Large intestine (tissue), 3 donors: Measurements from ENCODE around the gene RANBP3. TPM values are rescaled to one million over a fixed set of nuclear protein-coding genes. Genes with fewer than 3 reads are reported as not detected.

Source experiments
- DNase-seq, 2 donors: peaks; one replicate each; pipeline versions ENCODE4 v3.0.0 to v3.0.0-alpha.2; 2013
- H3K27ac ChIP-seq: one replicate; pipeline ENCODE4 v1.5.1; 2013; ENCODE audit warnings: low read length
- H3K27me3 ChIP-seq: 2 replicates; pipeline ENCODE4 v1.6.1; 2013; ENCODE audit warnings: low read length; ENCODE audit not compliant: control insufficient read depth, insufficient read depth
- H3K36me3 ChIP-seq: 2 replicates; pipeline ENCODE4 v1.6.1; 2013; ENCODE audit warnings: low read length; ENCODE audit not compliant: control insufficient read depth, insufficient read depth
- H3K4me1 ChIP-seq: one replicate; pipeline ENCODE4 v1.6.1; 2013; ENCODE audit warnings: low read length; ENCODE audit not compliant: control insufficient read depth, insufficient read depth
- H3K4me3 ChIP-seq: one replicate; pipeline ENCODE4 v1.5.1; 2013; ENCODE audit warnings: low read length
- H3K9me3 ChIP-seq: one replicate; pipeline ENCODE4 v1.6.1; 2013; ENCODE audit warnings: mild to moderate bottlenecking, low read depth, low read length, moderate library complexity; ENCODE audit not compliant: control insufficient read depth
- WGBS: methylation state at CpG from one replicate; pipeline ENCODE4 v1.1.5; 2013; ENCODE audit warnings: low lambda C conversion rate; ENCODE audit not compliant: insufficient coverage; 5-methylcytosine and 5-hydroxymethylcytosine counted together
- polyA plus RNA-seq: library from polyadenylated mRNA; unstranded; fragments of 120-200 nt; gene quantifications from one replicate; pipeline ENCODE4 v1.2.1, GENCODE V29; 2013

The RANBP3 gene
- polyA plus RNA-seq, 1 donor: 53.3 TPM

DNA sequence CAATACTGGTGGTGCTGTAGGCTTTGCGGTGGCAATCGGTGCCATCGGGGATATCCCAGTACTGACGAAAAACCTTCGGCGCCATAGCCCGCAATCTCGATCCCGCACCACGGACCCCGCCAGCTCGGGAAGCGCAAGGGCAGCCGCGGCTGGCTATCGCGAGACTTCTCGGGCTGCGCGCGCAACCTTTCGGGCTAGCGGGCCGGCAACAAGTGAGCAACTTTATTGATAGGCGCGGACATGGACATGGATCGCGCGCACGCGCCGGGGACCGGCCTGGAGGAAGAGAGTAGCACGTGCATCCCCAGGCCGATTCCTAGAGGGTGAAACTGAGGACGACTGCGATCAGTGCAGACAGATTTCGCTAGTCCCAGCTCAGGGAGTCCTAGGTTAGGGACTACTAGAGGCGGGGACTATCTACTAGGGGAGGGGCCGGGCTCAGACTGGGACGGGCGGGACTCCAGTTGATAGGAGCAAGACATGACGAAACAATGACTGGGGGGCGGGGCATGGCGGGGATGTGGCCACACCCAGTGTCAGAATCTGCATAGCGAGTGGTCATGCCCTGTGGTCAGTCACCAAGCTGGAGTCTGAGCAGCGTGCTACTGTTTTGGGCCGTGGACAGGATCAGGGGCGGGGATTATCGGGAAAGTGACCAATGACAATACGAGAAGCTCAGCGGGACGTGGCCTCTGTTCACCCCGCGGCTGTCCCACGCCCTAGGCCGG is 74.2 kb downstream of the RANBP3 start, which contains the start of gene NDUFA11:
Gene NDUFA11 (minus strand): TSS at position 167 of the 728 bp plus-strand sequence. CDS start 82 bp downstream, at position 85.
- Histone ChIP-seq H3K9me3 (no peaks in the 10 kb centered on the region), H3K4me1 (peaks cover 15% of the 10 kb centered on the region), H3K4me3 (peak within 1 kb of the TSS; percentile 99), H3K27me3 (no peaks in the 10 kb centered on the region), H3K27ac (peak within 1 kb of the TSS; percentile 93), H3K36me3 (peaks cover 16% of the 10 kb centered on the region)
- no CpG with 5 or more reads among the region's 57 CpGs for WGBS
- peak; percentile 97 to 99 for DNase-seq

DNA sequence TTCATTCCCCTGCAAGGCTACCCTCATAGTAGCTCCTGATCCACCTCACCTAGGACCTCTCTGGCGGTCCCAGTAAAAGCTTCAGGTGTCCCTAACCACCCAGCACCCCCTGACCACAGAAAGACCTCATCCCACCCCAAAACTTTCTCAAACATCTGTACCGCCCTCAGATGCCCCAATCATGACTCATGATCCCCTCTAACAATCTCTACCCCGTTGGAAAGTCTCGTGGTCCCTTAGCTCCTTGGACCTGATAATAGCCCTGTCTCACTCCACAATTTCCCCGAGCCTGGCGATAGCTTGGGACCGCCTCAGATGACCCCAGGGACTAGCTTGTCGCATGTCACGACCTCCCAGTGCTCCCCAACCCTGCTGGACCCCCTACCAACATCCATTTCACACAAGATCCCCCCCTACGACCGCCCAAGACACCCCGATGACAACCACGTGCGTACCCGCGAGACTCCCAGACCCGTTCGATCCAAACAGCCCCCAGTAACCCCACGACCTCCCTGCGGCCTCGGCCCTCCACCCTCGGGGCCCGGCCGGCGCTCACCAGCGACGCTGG is 74.8 kb downstream of the RANBP3 start:
- Histone ChIP-seq H3K4me1 (peaks cover 15% of the 10 kb centered on the region), H3K27me3 (no peaks in the 10 kb centered on the region), H3K27ac (peak overlapping the region; percentile 93), H3K9me3 (no peaks in the 10 kb centered on the region), H3K36me3 (peaks cover 18% of the 10 kb centered on the region), H3K4me3 (peak overlapping the region; percentile 99)
- no CpG with 5 or more reads among the region's 27 CpGs for WGBS
- DNase-seq: peak in 1 of 2 donors; percentile 56

- 100% methylated on average over 4 of the region's 8 CpGs for whole genome bisulfite sequencing
- no peak overlapping the region for H3K27ac ChIP-seq
- DNase-seq: no peak
- H3K27me3 ChIP-seq: no peaks in the 10 kb centered on the region
- peaks cover 29% of the 10 kb centered on the region for H3K36me3 ChIP-seq
- no peak overlapping the region for H3K4me3 ChIP-seq
- H3K4me1 ChIP-seq: peaks cover 15% of the 10 kb centered on the region
- no peaks in the 10 kb centered on the region for H3K9me3 ChIP-seq
Observed at GRCh38 chr19:5900976-5901375, 77.0 kb downstream of the RANBP3 start.

GRCh38 chr19:5899728-5900526 is 78.0 kb downstream of the RANBP3 start:
- 80% methylated on average over 1 of the region's 13 CpGs for WGBS

GRCh38 chr19:5897189-5897969 is 80.6 kb downstream of the RANBP3 start:
- Histone ChIP-seq H3K9me3 (no peaks in the 10 kb centered on the region), H3K4me1 (peaks cover 3% of the 10 kb centered on the region), H3K36me3 (peaks cover 42% of the 10 kb centered on the region), H3K27me3 (peaks cover 1% of the 10 kb centered on the region), H3K4me3 (no peak overlapping the region), H3K27ac (no peak overlapping the region)
- DNase-seq: no peak
- no CpG with 5 or more reads among the region's 30 CpGs for WGBS

More at GRCh38 chr19:5899728-5900526, 78.0 kb downstream of the RANBP3 start:
- no peak for DNase-seq
- Histone ChIP-seq H3K27me3 (no peaks in the 10 kb centered on the region), H3K4me1 (peaks cover 7% of the 10 kb centered on the region), H3K9me3 (no peaks in the 10 kb centered on the region), H3K27ac (no peak overlapping the region), H3K4me3 (no peak overlapping the region), H3K36me3 (peaks cover 40% of the 10 kb centered on the region)

DNA sequence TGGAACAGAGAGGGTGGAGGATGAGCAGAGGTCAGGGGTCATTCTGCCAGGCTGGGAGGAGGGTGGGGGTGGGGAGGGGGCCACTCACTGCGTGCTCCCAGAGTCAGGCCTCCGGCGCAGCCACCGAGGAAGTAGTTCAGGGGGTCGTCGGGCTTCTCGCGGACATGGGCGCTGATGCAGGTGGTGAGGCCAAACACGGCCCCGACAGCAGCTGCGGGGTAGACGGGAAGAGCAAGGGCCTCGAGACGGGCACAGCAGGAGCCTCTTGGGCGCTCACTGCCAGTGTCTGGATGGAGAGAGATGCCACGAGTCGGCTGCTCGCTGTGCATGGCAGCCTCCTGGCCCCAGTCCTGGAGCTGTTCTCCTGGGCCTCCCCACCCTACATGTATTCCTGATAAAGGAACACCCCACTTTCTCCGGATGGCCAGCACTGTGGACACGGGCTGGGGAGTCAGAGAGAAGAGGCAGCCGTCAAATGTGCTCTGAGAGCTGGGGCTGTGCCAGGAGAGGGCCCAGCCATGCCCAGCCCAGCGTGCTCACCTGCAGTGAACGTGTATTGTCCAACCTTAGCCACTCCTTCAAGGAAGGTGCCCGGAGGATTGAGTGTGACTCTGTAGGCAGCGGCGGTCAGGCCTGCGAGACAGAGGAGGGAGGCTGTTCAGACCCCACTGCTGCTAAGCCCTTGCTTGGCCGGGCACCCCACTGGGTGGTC is 81.4 kb downstream of the RANBP3 start:
- Histone ChIP-seq H3K27ac (no peak overlapping the region), H3K36me3 (peaks cover 42% of the 10 kb centered on the region), H3K27me3 (peaks cover 9% of the 10 kb centered on the region), H3K9me3 (no peaks in the 10 kb centered on the region), H3K4me1 (peaks cover 4% of the 10 kb centered on the region), H3K4me3 (no peak overlapping the region)
- no CpG with 5 or more reads among the region's 29 CpGs for WGBS
- no peak for DNase-seq

DNA sequence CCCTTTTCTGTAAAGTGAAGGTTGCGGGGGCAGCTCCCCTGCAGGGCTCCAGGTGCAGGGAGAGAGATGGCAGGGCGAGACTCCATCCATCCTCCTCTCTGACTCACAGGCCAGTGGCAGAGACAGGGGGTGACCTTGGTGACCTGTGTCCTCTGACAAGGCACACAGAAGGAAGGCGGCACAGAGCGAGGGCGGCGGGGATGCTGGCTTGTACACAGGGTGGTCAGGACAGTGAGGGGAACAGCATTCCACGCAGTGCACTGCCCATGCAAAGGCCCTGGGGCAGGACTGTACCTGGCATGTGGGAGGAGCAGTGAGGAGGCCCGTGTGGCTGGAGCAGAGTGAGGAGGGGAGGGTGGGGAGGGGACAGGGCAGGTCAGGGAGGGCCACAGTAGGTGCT is 82.0 kb downstream of the RANBP3 start:
- no CpG with 5 or more reads among the region's 8 CpGs for WGBS
- Histone ChIP-seq H3K36me3 (peaks cover 37% of the 10 kb centered on the region), H3K27me3 (peaks cover 13% of the 10 kb centered on the region), H3K9me3 (no peaks in the 10 kb centered on the region), H3K27ac (no peak overlapping the region), H3K4me3 (no peak overlapping the region), H3K4me1 (peaks cover 4% of the 10 kb centered on the region)
- DNase-seq: no peak

DNA sequence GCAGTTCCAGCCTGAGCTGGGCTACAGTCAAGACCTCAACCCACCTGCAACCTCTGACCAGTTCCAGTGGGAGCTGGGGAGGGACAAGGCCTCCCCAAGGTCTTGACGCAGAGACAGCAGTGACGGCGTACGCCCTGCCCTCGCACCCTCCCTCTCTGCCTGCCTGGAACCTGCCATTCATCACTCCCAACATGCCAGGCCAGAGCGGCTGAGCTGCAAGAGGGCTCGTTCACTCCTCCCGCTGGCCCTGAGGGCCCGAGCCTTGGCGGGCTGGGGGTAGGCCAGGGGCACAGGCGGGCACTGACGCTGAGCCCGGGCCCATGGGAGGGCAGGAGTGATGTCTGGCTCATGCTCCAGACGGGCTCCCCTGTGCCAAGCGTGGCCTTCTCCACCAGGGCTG is 82.5 kb downstream of the RANBP3 start:
- no CpG with 5 or more reads among the region's 15 CpGs for WGBS
- Histone ChIP-seq H3K27me3 (peaks cover 15% of the 10 kb centered on the region), H3K4me3 (no peak overlapping the region), H3K4me1 (peaks cover 4% of the 10 kb centered on the region), H3K27ac (no peak overlapping the region), H3K9me3 (no peaks in the 10 kb centered on the region), H3K36me3 (peaks cover 35% of the 10 kb centered on the region)
- no peak for DNase-seq

- H3K36me3 ChIP-seq: peaks cover 31% of the 10 kb centered on the region
- no peaks in the 10 kb centered on the region for H3K9me3 ChIP-seq
- H3K27me3 ChIP-seq: peaks cover 20% of the 10 kb centered on the region
- peaks cover 4% of the 10 kb centered on the region for H3K4me1 ChIP-seq
- H3K27ac ChIP-seq: no peak overlapping the region
- WGBS: no CpG with 5 or more reads among the region's 28 CpGs
- DNase-seq: no peak
- no peak overlapping the region for H3K4me3 ChIP-seq
Observed at GRCh38 chr19:5894704-5895349, 83.1 kb downstream of the RANBP3 start.
